ACC112 (cell line): ENCODE data around the gene LYPLA2.
A peak's percentile ranks its signal among the peaks of the same experiment; 100 is the strongest.

Experiments used
- H2AFZ ChIP-seq: fragments of 200-600 bp; sonication (generic); one replicate; pipeline ENCODE4 v1.6.0; 2017; ENCODE audit warnings: antibody characterized with exemption, low read length; ENCODE audit not compliant: unreplicated experiment
- H3K27ac ChIP-seq: fragments of 200-600 bp; sonication (generic); 2 replicates; pipeline ENCODE4 v1.5.1; 2014; ENCODE audit warnings: low read depth, mild to moderate bottlenecking, antibody characterized with exemption, low read length, moderate library complexity
- H3K27me3 ChIP-seq: fragments of 200-600 bp; sonication (generic); 2 replicates; pipeline ENCODE4 v1.6.1; 2014; ENCODE audit warnings: mild to moderate bottlenecking, antibody characterized with exemption, low read length, moderate library complexity, mixed read lengths; ENCODE audit not compliant: insufficient read depth
- H3K36me3 ChIP-seq: fragments of 200-600 bp; sonication (generic); 2 replicates; pipeline ENCODE4 v1.6.1; 2016; ENCODE audit warnings: mild to moderate bottlenecking, antibody characterized with exemption, low read length, moderate library complexity, mixed read lengths; ENCODE audit not compliant: insufficient read depth
- H3K4me1 ChIP-seq: fragments of 200-600 bp; sonication (generic); one replicate; pipeline ENCODE4 v1.6.1; 2016; ENCODE audit warnings: low read length, mixed read lengths; ENCODE audit not compliant: insufficient read depth, unreplicated experiment, control insufficient read depth
- H3K4me3 ChIP-seq: fragments of 200-600 bp; sonication (generic); 2 replicates; pipeline ENCODE4 v1.5.1; 2014; ENCODE audit warnings: mild to moderate bottlenecking, low read depth, low read length
- H3K79me2 ChIP-seq: fragments of 200-600 bp; sonication (generic); one replicate; pipeline ENCODE4 v1.6.0; 2016; ENCODE audit warnings: low read length; ENCODE audit not compliant: control insufficient read depth, unreplicated experiment, insufficient read depth

LYPLA2 gene

DNA sequence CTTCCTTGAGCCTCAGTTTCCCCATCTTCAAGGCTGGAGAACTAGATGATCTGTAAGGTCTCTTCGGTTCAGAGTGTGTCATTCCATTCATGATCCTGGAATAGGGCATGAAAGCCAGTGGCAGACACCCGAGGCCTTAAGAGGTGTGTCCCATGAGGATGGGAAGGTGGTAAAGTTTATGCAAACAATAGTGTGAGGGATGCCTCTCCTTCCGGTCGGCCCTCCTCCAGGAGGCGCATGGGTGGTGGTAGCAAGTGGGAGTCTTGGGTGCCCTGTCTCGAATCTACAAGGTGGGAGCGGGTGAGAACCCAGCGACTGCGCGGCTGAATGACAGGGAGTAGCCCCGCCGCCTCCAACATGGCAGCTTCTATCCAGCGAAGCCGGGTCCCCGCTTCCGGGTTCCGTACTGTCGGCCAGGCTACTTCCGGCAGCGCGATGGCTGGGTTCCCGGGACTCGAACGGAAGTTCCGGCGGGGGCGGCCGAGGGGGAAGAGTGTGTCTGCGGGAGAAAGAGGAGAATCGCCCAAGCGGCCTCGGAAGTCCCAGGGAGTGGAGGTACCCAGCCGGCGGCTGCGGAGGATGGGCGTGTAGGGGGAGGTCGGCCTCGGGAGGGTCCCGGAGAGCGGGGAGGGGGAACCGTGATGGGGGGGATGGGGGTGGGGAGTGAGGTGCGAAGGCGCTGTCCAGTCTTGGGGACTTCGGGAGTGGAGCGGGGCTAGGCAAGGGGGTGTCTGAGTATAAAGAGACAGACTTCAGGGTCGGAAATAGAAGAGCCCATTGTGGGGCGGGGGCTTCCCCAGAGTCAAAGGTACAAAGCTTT, at the start of gene LYPLA2:
LYPLA2 (plus strand) TSS at position 450 of the 820 bp plus-strand sequence. CDS start 1,538 bp downstream, outside the sequence.
- H3K79me2 ChIP-seq, result peaks cover 26% of the 10 kb centered on the region
- peak within 1 kb of the TSS; percentile 96 for H2AFZ ChIP-seq
- peak within 1 kb of the TSS; percentile 99 for H3K4me3 ChIP-seq
- peak within 1 kb of the TSS; percentile 95 for H3K27ac ChIP-seq
- peaks cover 17% of the 10 kb centered on the region; the same call in 1 of the 2 replicates for H3K36me3 ChIP-seq
- no peaks in the 10 kb centered on the region for H3K27me3 ChIP-seq
- H3K4me1 ChIP-seq, result peaks cover 27% of the 10 kb centered on the region

- Histone ChIP-seq H3K36me3 (no peaks in the 10 kb centered on the region), H3K27ac (no peak overlapping the region), H3K27me3 (no peaks in the 10 kb centered on the region), H3K79me2 (peaks cover 32% of the 10 kb centered on the region), H3K4me3 (no peak overlapping the region), H2AFZ (no peak overlapping the region), H3K4me1 (peaks cover 19% of the 10 kb centered on the region)
Observed at GRCh38 chr1:23741609-23742008, 49.3 kb upstream of the LYPLA2 start.

DNA sequence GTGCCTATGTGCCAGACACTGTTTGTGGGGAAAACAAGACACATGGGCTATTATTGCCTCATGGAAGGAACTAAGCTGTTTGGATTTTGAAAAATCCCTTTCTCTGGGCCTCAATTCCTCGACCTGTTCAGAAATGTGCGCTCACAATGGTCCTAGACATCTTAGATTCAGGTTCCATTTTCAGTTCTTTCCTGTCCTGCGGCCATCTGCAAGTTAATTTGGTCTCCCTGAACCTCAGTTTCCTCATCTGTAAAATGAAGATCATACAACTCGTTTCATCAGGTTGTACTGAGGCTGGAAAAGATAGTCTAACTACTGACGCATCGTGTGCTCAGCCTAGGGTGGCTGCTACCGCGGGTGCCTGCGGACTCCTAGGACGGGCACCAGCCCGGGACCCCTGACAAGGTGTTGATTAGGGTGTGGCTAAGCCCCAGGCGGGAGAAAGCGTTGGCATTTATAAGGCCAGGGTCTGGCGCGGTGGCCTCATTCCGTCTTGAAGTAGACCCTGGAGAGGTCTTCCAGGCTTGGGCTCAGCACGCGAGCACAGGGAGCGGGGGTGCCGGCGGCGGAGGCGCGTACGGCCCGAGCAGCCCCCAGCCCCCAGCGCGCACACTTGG, 48.2 kb upstream of the LYPLA2 start:
- H3K4me1 ChIP-seq, result peaks cover 25% of the 10 kb centered on the region
- peak overlapping the region; percentile 99 for H2AFZ ChIP-seq
- H3K36me3 ChIP-seq, result no peaks in the 10 kb centered on the region
- H3K79me2 ChIP-seq, result peaks cover 44% of the 10 kb centered on the region
- H3K27me3 ChIP-seq, result no peaks in the 10 kb centered on the region
- peak overlapping the region; percentile 92 for H3K4me3 ChIP-seq
- peak overlapping the region; percentile 33 for H3K27ac ChIP-seq

- Histone ChIP-seq H3K27me3 (no peaks in the 10 kb centered on the region), H3K4me3 (peak within 1 kb of the TSS; percentile 92), H3K79me2 (peaks cover 52% of the 10 kb centered on the region), H3K27ac (peak within 1 kb of the TSS; percentile 70), H3K4me1 (peaks cover 31% of the 10 kb centered on the region), H3K36me3 (no peaks in the 10 kb centered on the region), H2AFZ (peak within 1 kb of the TSS; percentile 99)
Observed at GRCh38 chr1:23743287-23744152, 47.4 kb upstream of the LYPLA2 start, which contains the start of gene ELOA. Gene ELOA (plus strand): TSS chr1:23743471. CDS start chr1:23743504, 33 bp downstream.

- H3K4me1 ChIP-seq, result peaks cover 31% of the 10 kb centered on the region
- peak overlapping the region; percentile 92 for H3K4me3 ChIP-seq
- no peak overlapping the region for H3K27ac ChIP-seq
Observed at GRCh38 chr1:23745515-23745914, 45.4 kb upstream of the LYPLA2 start.

DNA sequence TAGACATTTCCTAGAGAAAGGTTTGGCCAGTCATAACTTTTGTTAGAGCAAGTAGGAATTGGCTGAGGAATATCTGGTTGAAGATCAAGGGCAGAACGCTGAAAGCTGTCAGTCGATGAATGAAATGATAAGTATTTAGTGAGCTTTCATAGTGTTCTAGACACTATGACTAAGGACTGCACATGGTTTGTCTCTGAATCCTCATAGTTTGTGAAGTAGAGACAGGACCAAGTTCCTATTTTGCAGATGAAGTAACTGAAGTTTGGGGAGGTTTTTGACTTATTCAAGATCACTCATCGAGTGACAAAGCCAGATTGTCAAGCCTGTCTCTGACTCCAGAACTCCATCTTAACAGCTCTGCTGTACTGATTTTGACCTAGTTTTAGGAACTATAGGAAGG, 42.9 kb upstream of the LYPLA2 start:
- Histone ChIP-seq H3K36me3 (peaks cover 19% of the 10 kb centered on the region), H3K4me1 (peaks cover 24% of the 10 kb centered on the region), H3K27me3 (no peaks in the 10 kb centered on the region), H3K4me3 (no peak overlapping the region), H3K27ac (no peak overlapping the region), H2AFZ (no peak overlapping the region), H3K79me2 (peaks cover 81% of the 10 kb centered on the region)

More at GRCh38 chr1:23745515-23745914, 45.4 kb upstream of the LYPLA2 start:
- H3K36me3 ChIP-seq, result peaks cover under 1% of the 10 kb centered on the region; the same call in 1 of the 2 replicates
- H3K27me3 ChIP-seq, result no peaks in the 10 kb centered on the region
- peaks cover 67% of the 10 kb centered on the region for H3K79me2 ChIP-seq
- no peak overlapping the region for H2AFZ ChIP-seq

DNA sequence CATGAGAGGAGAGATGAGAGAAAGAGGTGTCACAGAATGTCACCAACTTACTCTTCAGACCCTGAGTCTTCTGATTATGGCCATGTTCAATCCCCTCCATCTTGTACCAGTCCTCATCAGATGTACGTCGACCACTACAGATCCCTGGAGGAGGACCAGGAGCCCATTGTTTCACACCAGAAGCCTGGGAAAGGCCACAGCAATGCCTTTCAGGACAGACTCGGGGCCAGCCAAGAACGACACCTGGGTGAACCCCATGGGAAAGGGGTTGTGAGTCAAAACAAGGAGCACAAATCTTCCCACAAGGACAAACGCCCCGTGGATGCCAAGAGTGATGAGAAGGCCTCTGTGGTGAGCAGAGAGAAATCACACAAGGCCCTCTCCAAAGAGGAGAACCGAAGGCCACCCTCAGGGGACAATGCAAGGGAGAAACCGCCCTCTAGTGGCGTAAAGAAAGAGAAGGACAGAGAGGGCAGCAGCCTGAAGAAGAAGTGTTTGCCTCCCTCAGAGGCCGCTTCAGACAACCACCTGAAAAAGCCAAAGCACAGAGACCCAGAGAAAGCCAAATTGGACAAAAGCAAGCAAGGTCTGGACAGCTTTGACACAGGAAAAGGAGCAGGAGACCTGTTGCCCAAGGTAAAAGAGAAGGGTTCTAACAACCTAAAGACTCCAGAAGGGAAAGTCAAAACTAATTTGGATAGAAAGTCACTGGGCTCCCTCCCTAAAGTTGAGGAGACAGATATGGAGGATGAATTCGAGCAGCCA, 39.7 kb upstream of the LYPLA2 start:
- Histone ChIP-seq H3K4me3 (no peak overlapping the region), H3K79me2 (peaks cover 51% of the 10 kb centered on the region), H3K4me1 (peaks cover 14% of the 10 kb centered on the region), H3K27ac (peak overlapping the region; percentile 11; the same call in 1 of the 2 replicates), H2AFZ (no peak overlapping the region), H3K27me3 (no peaks in the 10 kb centered on the region), H3K36me3 (peaks cover 46% of the 10 kb centered on the region)

DNA sequence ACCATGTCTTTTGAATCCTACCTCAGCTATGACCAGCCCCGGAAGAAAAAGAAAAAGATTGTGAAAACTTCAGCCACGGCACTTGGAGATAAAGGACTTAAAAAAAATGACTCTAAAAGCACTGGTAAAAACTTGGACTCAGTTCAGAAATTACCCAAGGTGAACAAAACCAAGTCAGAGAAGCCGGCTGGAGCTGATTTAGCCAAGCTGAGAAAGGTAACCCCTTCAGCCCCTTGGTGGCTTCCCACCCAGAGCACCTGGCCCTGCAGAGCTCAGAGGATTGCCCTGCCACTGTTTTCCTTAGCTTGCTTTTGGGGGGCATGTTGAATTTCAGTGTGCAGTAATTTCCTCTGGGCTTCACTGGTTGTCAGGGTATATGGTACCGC, 39.1 kb upstream of the LYPLA2 start:
- peaks cover 47% of the 10 kb centered on the region for H3K79me2 ChIP-seq
- H3K27me3 ChIP-seq, result no peaks in the 10 kb centered on the region
- no peak overlapping the region for H3K4me3 ChIP-seq
- peaks cover 20% of the 10 kb centered on the region for H3K4me1 ChIP-seq
- no peak overlapping the region for H3K27ac ChIP-seq
- peaks cover 49% of the 10 kb centered on the region for H3K36me3 ChIP-seq
- no peak overlapping the region for H2AFZ ChIP-seq

- H3K27ac ChIP-seq, result no peak overlapping the region
- H2AFZ ChIP-seq, result no peak overlapping the region
- H3K4me1 ChIP-seq, result peaks cover 14% of the 10 kb centered on the region
- H3K79me2 ChIP-seq, result peaks cover 36% of the 10 kb centered on the region
- peaks cover 53% of the 10 kb centered on the region for H3K36me3 ChIP-seq
- no peaks in the 10 kb centered on the region for H3K27me3 ChIP-seq
- H3K4me3 ChIP-seq, result no peak overlapping the region
Observed at GRCh38 chr1:23752909-23753308, 38.0 kb upstream of the LYPLA2 start.

DNA sequence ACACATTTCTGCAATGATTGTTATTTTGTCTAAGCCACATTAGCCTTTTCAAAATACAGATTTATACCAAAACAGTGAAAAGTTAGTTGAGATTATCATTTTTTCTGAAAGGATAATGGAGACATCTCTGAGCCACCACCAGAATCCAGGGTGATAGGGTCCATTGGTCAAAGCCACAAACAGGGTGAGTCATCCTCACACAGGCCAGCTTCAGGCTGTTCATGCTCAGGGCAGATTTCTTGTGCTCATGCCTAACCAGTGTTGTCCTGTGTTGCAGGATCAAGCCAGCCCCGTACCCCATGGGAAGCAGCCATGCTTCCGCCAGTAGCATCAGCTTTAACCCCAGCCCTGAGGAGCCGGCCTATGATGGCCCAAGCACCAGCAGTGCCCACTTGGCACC, 34.3 kb upstream of the LYPLA2 start:
- H3K79me2 ChIP-seq, result peaks cover 5% of the 10 kb centered on the region
- no peak overlapping the region for H2AFZ ChIP-seq
- peaks cover 9% of the 10 kb centered on the region for H3K4me1 ChIP-seq
- H3K27me3 ChIP-seq, result no peaks in the 10 kb centered on the region
- H3K36me3 ChIP-seq, result peaks cover 66% of the 10 kb centered on the region
- H3K4me3 ChIP-seq, result no peak overlapping the region
- no peak overlapping the region for H3K27ac ChIP-seq
